Fibroblast of villous mesenchyme (primary cell): ENCODE measurements around the gene GLT1D1. TPM values are rescaled to one million over a fixed set of nuclear protein-coding genes. Genes with fewer than 3 reads are reported as not detected.

ENCODE experiments used
- DNase-seq: peaks from one replicate; pipeline ENCODE4 v3.0.0-alpha.2; 2010; ENCODE audit warnings: low read depth
- H3K4me3 ChIP-seq: 2 replicates; pipeline ENCODE4 v1.5.1; 2011; ENCODE audit warnings: low read depth, mild to moderate bottlenecking, low read length
- total RNA-seq: library from RNA; depleted of rRNA; stranded (reverse); fragments of >200 nt; gene quantifications from 2 replicates; pipeline ENCODE4 v1.2.3, GENCODE V29; 2012
- TF ChIP-seq, protein P1 (sequence below): IDR thresholded peaks from 2 replicates; pipeline ENCODE4 v1.5.1; 2012; ENCODE audit warnings: low read depth, mild to moderate bottlenecking, low read length; ENCODE audit not compliant: insufficient read depth

Gene GLT1D1
- total RNA-seq, 1 donor, result under 0.01 TPM

DNA sequence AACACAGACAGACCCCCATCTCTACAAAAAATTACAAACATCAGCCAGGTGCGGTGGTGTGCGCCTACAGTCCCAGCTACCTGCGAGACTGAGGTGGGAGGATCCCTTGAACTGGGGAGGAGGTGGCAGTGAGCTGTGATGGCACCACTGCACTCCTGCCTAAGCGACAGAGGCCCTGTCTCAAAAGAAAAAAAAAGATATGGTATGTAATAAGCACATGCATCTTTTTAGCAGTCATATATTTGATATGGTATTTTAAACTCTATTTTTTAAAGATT is 36.7 kb upstream of the GLT1D1 start:
- TF ChIP-seq, protein P1, sequence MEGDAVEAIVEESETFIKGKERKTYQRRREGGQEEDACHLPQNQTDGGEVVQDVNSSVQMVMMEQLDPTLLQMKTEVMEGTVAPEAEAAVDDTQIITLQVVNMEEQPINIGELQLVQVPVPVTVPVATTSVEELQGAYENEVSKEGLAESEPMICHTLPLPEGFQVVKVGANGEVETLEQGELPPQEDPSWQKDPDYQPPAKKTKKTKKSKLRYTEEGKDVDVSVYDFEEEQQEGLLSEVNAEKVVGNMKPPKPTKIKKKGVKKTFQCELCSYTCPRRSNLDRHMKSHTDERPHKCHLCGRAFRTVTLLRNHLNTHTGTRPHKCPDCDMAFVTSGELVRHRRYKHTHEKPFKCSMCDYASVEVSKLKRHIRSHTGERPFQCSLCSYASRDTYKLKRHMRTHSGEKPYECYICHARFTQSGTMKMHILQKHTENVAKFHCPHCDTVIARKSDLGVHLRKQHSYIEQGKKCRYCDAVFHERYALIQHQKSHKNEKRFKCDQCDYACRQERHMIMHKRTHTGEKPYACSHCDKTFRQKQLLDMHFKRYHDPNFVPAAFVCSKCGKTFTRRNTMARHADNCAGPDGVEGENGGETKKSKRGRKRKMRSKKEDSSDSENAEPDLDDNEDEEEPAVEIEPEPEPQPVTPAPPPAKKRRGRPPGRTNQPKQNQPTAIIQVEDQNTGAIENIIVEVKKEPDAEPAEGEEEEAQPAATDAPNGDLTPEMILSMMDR, result no peak
- H3K4me3 ChIP-seq, result no peak overlapping the region

GRCh38 chr12:128817111-128818015 is 35.9 kb upstream of the GLT1D1 start:
- TF ChIP-seq, protein P1, result no peak
- H3K4me3 ChIP-seq, result no peak overlapping the region
- DNase-seq, result peak; percentile 70

More for the DNA sequence above, 36.7 kb upstream of the GLT1D1 start:
- DNase-seq, result no peak

GRCh38 chr12:128818065-128819022 is 34.9 kb upstream of the GLT1D1 start:
- TF ChIP-seq, protein P1, result no peak
- no peak overlapping the region for H3K4me3 ChIP-seq
- peak; percentile 68 for DNase-seq

- no peak for DNase-seq
- H3K4me3 ChIP-seq, result no peak overlapping the region
- TF ChIP-seq, protein P1, result no peak
Measured at GRCh38 chr12:128819293-128820144, 33.8 kb upstream of the GLT1D1 start.

GRCh38 chr12:128820253-128820652 is 33.0 kb upstream of the GLT1D1 start:
- no peak overlapping the region for H3K4me3 ChIP-seq
- TF ChIP-seq, protein P1, result no peak
- no peak for DNase-seq
